ENCODE data around the gene EPAS1. TPM values are rescaled to one million over a fixed set of nuclear protein-coding genes. Genes with fewer than 3 reads are reported as not detected.

Gene EPAS1
- total and polyA plus RNA-seq, 8 donors = 35.6 to 165 (median 76.0) TPM

- no peak for TF ChIP-seq CTCF (IDR thresholded peaks at IDR 0.05)
- 51 to 57% methylated on average over 8 of the region's 8 CpGs for WGBS, 2 donors
- no peaks in the 10 kb centered on the region for H3K27me3 ChIP-seq
- intact Hi-C loops (cut with DNase I) = no loop called here
- DNase-seq = no peak
- H3K27ac ChIP-seq = peak overlapping the region in 1 of 4 donors; percentile 17
- FAIRE-seq = no peak
- no peaks in the 10 kb centered on the region for H3K9me3 ChIP-seq
- H3K36me3 ChIP-seq = no peaks in the 10 kb centered on the region
- no peak overlapping the region for H3K4me3 ChIP-seq
- peak; percentile 13 to 45 (median 37) for ATAC-seq
- H3K4me1 ChIP-seq = peaks cover 59 to 69% (median 62%) of the 10 kb centered on the region in 3 donors
Measured at GRCh38 chr2:46326231-46326980, 29.2 kb downstream of the EPAS1 start.

GRCh38 chr2:46327627-46328026 is 30.4 kb downstream of the EPAS1 start:
- WGBS, 2 donors = 95 to 98% methylated on average over 4 of the region's 4 CpGs
- DNase-seq = no peak
- H3K36me3 ChIP-seq = no peaks in the 10 kb centered on the region
- H3K27me3 ChIP-seq = no peaks in the 10 kb centered on the region
- H3K4me3 ChIP-seq = no peak overlapping the region
- no peak for FAIRE-seq
- H3K27ac ChIP-seq = no peak overlapping the region
- H3K4me1 ChIP-seq = peaks cover 62 to 77% (median 67%) of the 10 kb centered on the region in 3 donors
- intact Hi-C loops (cut with DNase I) = no loop called here
- ATAC-seq = no peak
- no peak for TF ChIP-seq CTCF (IDR thresholded peaks at IDR 0.05)
- no peaks in the 10 kb centered on the region for H3K9me3 ChIP-seq

GRCh38 chr2:46328291-46328690 is 31.1 kb downstream of the EPAS1 start:
- FAIRE-seq = no peak
- H3K36me3 ChIP-seq = no peaks in the 10 kb centered on the region
- no peak overlapping the region for H3K4me3 ChIP-seq
- H3K27me3 ChIP-seq = no peaks in the 10 kb centered on the region
- H3K27ac ChIP-seq = peak overlapping the region in 1 of 4 donors; percentile 18
- intact Hi-C loops (cut with DNase I) = no loop called here
- 67 to 88% methylated on average over 1 of the region's 1 CpG for WGBS, 2 donors
- peaks cover 62 to 78% (median 74%) of the 10 kb centered on the region in 3 donors for H3K4me1 ChIP-seq
- no peak for TF ChIP-seq CTCF (IDR thresholded peaks at IDR 0.05)
- H3K9me3 ChIP-seq = no peaks in the 10 kb centered on the region
- no peak for ATAC-seq
- no peak for DNase-seq

GRCh38 chr2:46328829-46329228 is 31.6 kb downstream of the EPAS1 start:
- TF ChIP-seq CTCF (IDR thresholded peaks at IDR 0.05) = no peak
- intact Hi-C loops (cut with DNase I) = no loop called here
- Histone ChIP-seq H3K9me3 (no peaks in the 10 kb centered on the region), H3K4me3 (no peak overlapping the region), H3K36me3 (no peaks in the 10 kb centered on the region), H3K27me3 (no peaks in the 10 kb centered on the region), H3K27ac (peak overlapping the region in 1 of 4 donors; percentile 18), H3K4me1 (peaks cover 65 to 83% (median 80%) of the 10 kb centered on the region in 3 donors)
- ATAC-seq = no peak
- WGBS, 2 donors = 88 to 98% methylated on average over 1 of the region's 1 CpG
- FAIRE-seq = no peak
- DNase-seq = no peak

GRCh38 chr2:46329340-46329739 is 32.1 kb downstream of the EPAS1 start:
- FAIRE-seq (no peak), ATAC-seq (no peak), DNase-seq (no peak)
- Histone ChIP-seq H3K4me1 (peaks cover 69 to 86% (median 82%) of the 10 kb centered on the region in 3 donors), H3K36me3 (no peaks in the 10 kb centered on the region), H3K27me3 (no peaks in the 10 kb centered on the region), H3K9me3 (no peaks in the 10 kb centered on the region), H3K4me3 (no peak overlapping the region), H3K27ac (peak overlapping the region in 2 of 4 donors; percentile 66 to 80)
- WGBS, 2 donors = 86 to 88% methylated on average over 13 of the region's 13 CpGs
- intact Hi-C loops (cut with DNase I) = no loop called here
- no peak for TF ChIP-seq CTCF (IDR thresholded peaks at IDR 0.05)
